H9 (cell line): Measurements from ENCODE around the gene USP4. TPM values are rescaled to one million over a fixed set of nuclear protein-coding genes. Genes with fewer than 3 reads are reported as not detected.

Source experiments
- DNase-seq: peaks from one replicate; pipeline ENCODE4 v3.0.0-alpha.2; 2017
- H2AFZ ChIP-seq: one replicate; pipeline ENCODE4 v1.6.1; 2013; ENCODE audit warnings: mild to moderate bottlenecking, low read length, control low read depth, moderate library complexity
- H2AK5ac ChIP-seq: 2 replicates; pipeline ENCODE4 v1.6.1; 2013; ENCODE audit warnings: low read length, control low read depth, mixed read lengths; ENCODE audit not compliant: insufficient read length
- H2BK120ac ChIP-seq: one replicate; pipeline ENCODE4 v1.6.1; 2013; ENCODE audit warnings: low read depth, mild to moderate bottlenecking, low read length, control low read depth, inconsistent platforms; ENCODE audit not compliant: poor library complexity, severe bottlenecking
- H2BK12ac ChIP-seq: 2 replicates; pipeline ENCODE4 v1.6.1; 2013; ENCODE audit warnings: low read length, control low read depth, mixed read lengths, low read depth; ENCODE audit not compliant: insufficient read length
- H2BK15ac ChIP-seq: 2 replicates; pipeline ENCODE4 v1.6.1; 2013; ENCODE audit warnings: low read depth, low read length, control low read depth
- H2BK20ac ChIP-seq: one replicate; pipeline ENCODE4 v1.6.1; 2013; ENCODE audit warnings: low read depth, mild to moderate bottlenecking, low read length, control low read depth, inconsistent platforms; ENCODE audit not compliant: poor library complexity, severe bottlenecking
- H2BK5ac ChIP-seq: 2 replicates; pipeline ENCODE4 v1.6.1; 2013; ENCODE audit warnings: low read length, control low read depth, mixed read lengths; ENCODE audit not compliant: insufficient read length
- H3K14ac ChIP-seq: 2 replicates; pipeline ENCODE4 v1.6.1; 2013; ENCODE audit warnings: low read length, control low read depth; ENCODE audit not compliant: insufficient read depth
- H3K18ac ChIP-seq: 2 replicates; pipeline ENCODE4 v1.6.1; 2013; ENCODE audit warnings: low read depth, mild to moderate bottlenecking, mixed read lengths, low read length, control low read depth; ENCODE audit not compliant: insufficient read length
- H3K23ac ChIP-seq: 2 replicates; pipeline ENCODE4 v1.6.1; 2013; ENCODE audit warnings: low read length, control low read depth, mixed read lengths, low read depth; ENCODE audit not compliant: insufficient read length
- H3K23me2 ChIP-seq: 2 replicates; pipeline ENCODE4 v1.6.1; 2013; ENCODE audit warnings: low read depth, mild to moderate bottlenecking, mixed read lengths, low read length, control low read depth; ENCODE audit not compliant: insufficient read length, poor library complexity, severe bottlenecking
- H3K27ac ChIP-seq: 2 replicates; pipeline ENCODE4 v1.5.1; 2013; ENCODE audit warnings: low read length, control low read depth, mixed read lengths, low read depth; ENCODE audit not compliant: insufficient read length
- H3K27me3 ChIP-seq: 2 replicates; pipeline ENCODE4 v1.6.1; 2013; ENCODE audit warnings: low read length, control low read depth, inconsistent platforms; ENCODE audit not compliant: insufficient read depth
- H3K4ac ChIP-seq: 2 replicates; pipeline ENCODE4 v1.6.1; 2013; ENCODE audit warnings: low read depth, mild to moderate bottlenecking, control low read depth, inconsistent platforms, low read length, moderate library complexity
- H3K4me1 ChIP-seq: 2 replicates; pipeline ENCODE4 v1.6.1; 2013; ENCODE audit warnings: low read length, control low read depth, inconsistent platforms; ENCODE audit not compliant: insufficient read depth
- H3K4me2 ChIP-seq: 2 replicates; pipeline ENCODE4 v1.6.1; 2013; ENCODE audit warnings: low read length, control low read depth, mixed read lengths; ENCODE audit not compliant: insufficient read length, insufficient read depth
- H3K56ac ChIP-seq: 2 replicates; pipeline ENCODE4 v1.6.1; 2013; ENCODE audit warnings: low read depth, mild to moderate bottlenecking, mixed read lengths, low read length, control low read depth; ENCODE audit not compliant: insufficient read length
- H3K79me1 ChIP-seq: 2 replicates; pipeline ENCODE4 v1.6.1; 2013; ENCODE audit warnings: low read depth, mild to moderate bottlenecking, moderate library complexity, low read length, control low read depth, inconsistent platforms; ENCODE audit not compliant: insufficient read depth, poor library complexity, severe bottlenecking
- H3K79me2 ChIP-seq: 2 replicates; pipeline ENCODE4 v1.6.1; 2013; ENCODE audit warnings: low read length, control low read depth, inconsistent platforms; ENCODE audit not compliant: insufficient read depth
- H3K9ac ChIP-seq: 2 replicates; pipeline ENCODE4 v1.6.1; 2013; ENCODE audit warnings: low read length, control low read depth, mixed read lengths; ENCODE audit not compliant: insufficient read length; ENCODE audit errors: extremely low read depth
- H3K9me3 ChIP-seq: one replicate; pipeline ENCODE4 v1.6.1; 2013; ENCODE audit warnings: low read depth, low read length, inconsistent platforms; ENCODE audit not compliant: control insufficient read depth
- H3T11ph ChIP-seq: one replicate; pipeline ENCODE4 v1.6.1; 2013; ENCODE audit warnings: mild to moderate bottlenecking, low read length, control low read depth, inconsistent platforms
- H4K20me1 ChIP-seq: one replicate; pipeline ENCODE4 v1.6.1; 2013; ENCODE audit not compliant: control insufficient read depth, insufficient read length, insufficient read depth
- H4K5ac ChIP-seq: 2 replicates; pipeline ENCODE4 v1.6.1; 2013; ENCODE audit warnings: low read depth, mild to moderate bottlenecking, mixed read lengths, low read length, control low read depth; ENCODE audit not compliant: insufficient read length
- H4K8ac ChIP-seq: replicated peaks from 2 replicates; pipeline ENCODE4 v1.6.1; 2013; ENCODE audit warnings: low read length, control low read depth, mixed read lengths, low read depth; ENCODE audit not compliant: insufficient read length
- H4K91ac ChIP-seq: 2 replicates; pipeline ENCODE4 v1.6.1; 2013; ENCODE audit warnings: low read depth, mild to moderate bottlenecking, moderate library complexity, mixed read lengths, low read length, control low read depth; ENCODE audit not compliant: insufficient read length
- H3K27ac Mint-ChIP-seq, 3 experiments: 2 replicates in 2 of 3; 3 replicates in 1 of 3; pipeline ENCODE4 v1.8.0; 2020 to 2021; ENCODE audit warnings: mixed read lengths in 3 of 3, mild to moderate bottlenecking in 1 of 3, moderate library complexity in 1 of 3
- H3K27me3 Mint-ChIP-seq: 2 replicates; pipeline ENCODE4 v1.8.0; 2021; ENCODE audit warnings: low read depth, mild to moderate bottlenecking, moderate library complexity, mixed read lengths
- H3K36me3 Mint-ChIP-seq, 3 experiments: 2 replicates in 2 of 3; 3 replicates in 1 of 3; pipeline ENCODE4 v1.8.0; 2020 to 2021; ENCODE audit warnings: low read depth in 3 of 3, mixed read lengths in 3 of 3; ENCODE audit not compliant: insufficient read depth in 1 of 3
- H3K4me1 Mint-ChIP-seq, 2 experiments: 2 replicates each; pipeline ENCODE4 v1.8.0; 2020; ENCODE audit warnings: mixed read lengths in 2 of 2
- H3K4me3 Mint-ChIP-seq, 2 experiments: 2 replicates in 1 of 2; 3 replicates in 1 of 2; pipeline ENCODE4 v1.8.0; 2020 to 2021; ENCODE audit warnings: mild to moderate bottlenecking in 2 of 2, mixed read lengths in 2 of 2, moderate library complexity in 1 of 2
- H3K9me3 Mint-ChIP-seq, 2 experiments: 2 replicates in 1 of 2; 3 replicates in 1 of 2; pipeline ENCODE4 v1.8.0; 2020; ENCODE audit warnings: mild to moderate bottlenecking in 2 of 2, mixed read lengths in 2 of 2, moderate library complexity in 1 of 2
- CTCF ChIP-seq: fragments of 200-600 bp; sonication (generic); conservative IDR thresholded peaks from 3 replicates; pipeline ENCODE4 v1.8.0; 2021; ENCODE audit warnings: antibody characterized with exemption, mild to moderate bottlenecking
- WGBS: extraction: QIAGEN DNeasy Blood & Tissue Kit; methylation state at CpG from one replicate; pipeline ENCODE4 v1.1.7; 2013; ENCODE audit warnings: missing lambda C conversion rate, low lambda C conversion rate, mixed read lengths; ENCODE audit not compliant: insufficient read length; ENCODE audit errors: extremely low coverage; 5-methylcytosine and 5-hydroxymethylcytosine counted together
- total RNA-seq: library from RNA; stranded (reverse); gene quantifications from 2 replicates; pipeline ENCODE4 v1.2.1, GENCODE V29; 2021

Gene USP4
- total RNA-seq, 1 experiment from 2014 or later = 36.1 TPM

DNA sequence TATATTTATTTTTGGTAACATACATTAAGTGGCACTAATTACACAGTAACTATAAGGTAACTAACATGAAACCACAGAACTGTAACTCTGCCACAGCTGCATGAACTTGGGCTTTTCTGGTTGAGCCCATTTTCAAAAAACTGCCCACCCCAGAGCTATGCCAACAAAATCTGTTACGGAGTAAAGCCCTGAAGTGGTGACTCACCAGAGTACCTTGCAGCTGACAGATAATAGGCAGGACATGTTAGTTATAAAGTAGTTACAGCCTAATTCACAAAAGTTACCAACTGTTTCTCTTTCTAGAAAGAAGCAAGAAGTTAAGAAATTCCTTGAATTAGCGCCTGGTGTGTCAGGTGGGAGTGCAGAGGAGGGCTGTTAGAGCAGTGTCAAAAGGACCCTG lies 19.8 kb upstream of the USP4 start:
- Histone ChIP-seq H2BK5ac (no peak overlapping the region), H2BK120ac (no peak overlapping the region), H3K27me3 (no peaks in the 10 kb centered on the region), H3K27ac (no peak overlapping the region), H2BK15ac (no peak overlapping the region), H3K79me1 (no peaks in the 10 kb centered on the region), H3K23me2 (peaks cover 11% of the 10 kb centered on the region), H3K4me2 (no peak overlapping the region), H3K56ac (no peak overlapping the region), H3T11ph (no peak overlapping the region), H4K91ac (no peak overlapping the region), H4K5ac (no peak overlapping the region), H3K23ac (no peak overlapping the region), H2AK5ac (no peak overlapping the region), H2BK20ac (no peak overlapping the region), H2AFZ (no peak overlapping the region), H3K9ac (no peak overlapping the region), H3K14ac (no peak overlapping the region), H4K8ac (no peak overlapping the region), H3K9me3 (no peaks in the 10 kb centered on the region), H3K18ac (no peak overlapping the region), H3K4me1 (no peaks in the 10 kb centered on the region; the same call in 1 of the 2 replicates), H3K79me2 (no peaks in the 10 kb centered on the region; the same call in 1 of the 2 replicates), H3K4ac (no peak overlapping the region), H4K20me1 (no peaks in the 10 kb centered on the region), H2BK12ac (no peak overlapping the region)
- no peaks in the 10 kb centered on the region; a peak in 1 of 5 replicates for H3K9me3 Mint-ChIP-seq
- H3K4me3 Mint-ChIP-seq = peak overlapping the region in 1 of 2 experiments; percentile 94; a peak in 2 of 5 replicates
- DNase-seq = no peak
- no CpG with 5 or more reads among the region's 2 CpGs for WGBS
- peak overlapping the region; percentile 25 to 94 (median 40); a peak in 3 of 7 replicates for H3K27ac Mint-ChIP-seq
- H3K36me3 Mint-ChIP-seq = peaks cover 25 to 68% (median 51%) of the 10 kb centered on the region in 3 experiments
- peaks cover 21 to 22% of the 10 kb centered on the region in 2 experiments for H3K4me1 Mint-ChIP-seq
- H3K27me3 Mint-ChIP-seq = no peaks in the 10 kb centered on the region
- no peak for TF ChIP-seq CTCF
